ENCODE data around the gene RNF112. TPM values are rescaled to one million over a fixed set of nuclear protein-coding genes. Genes with fewer than 3 reads are reported as not detected.
A peak's percentile ranks its signal among the peaks of the same experiment; 100 is the strongest.

Gene RNF112
- total and polyA plus RNA-seq, 5 donors from 2014 or later, result 0.39 TPM; not detected in 4

DNA sequence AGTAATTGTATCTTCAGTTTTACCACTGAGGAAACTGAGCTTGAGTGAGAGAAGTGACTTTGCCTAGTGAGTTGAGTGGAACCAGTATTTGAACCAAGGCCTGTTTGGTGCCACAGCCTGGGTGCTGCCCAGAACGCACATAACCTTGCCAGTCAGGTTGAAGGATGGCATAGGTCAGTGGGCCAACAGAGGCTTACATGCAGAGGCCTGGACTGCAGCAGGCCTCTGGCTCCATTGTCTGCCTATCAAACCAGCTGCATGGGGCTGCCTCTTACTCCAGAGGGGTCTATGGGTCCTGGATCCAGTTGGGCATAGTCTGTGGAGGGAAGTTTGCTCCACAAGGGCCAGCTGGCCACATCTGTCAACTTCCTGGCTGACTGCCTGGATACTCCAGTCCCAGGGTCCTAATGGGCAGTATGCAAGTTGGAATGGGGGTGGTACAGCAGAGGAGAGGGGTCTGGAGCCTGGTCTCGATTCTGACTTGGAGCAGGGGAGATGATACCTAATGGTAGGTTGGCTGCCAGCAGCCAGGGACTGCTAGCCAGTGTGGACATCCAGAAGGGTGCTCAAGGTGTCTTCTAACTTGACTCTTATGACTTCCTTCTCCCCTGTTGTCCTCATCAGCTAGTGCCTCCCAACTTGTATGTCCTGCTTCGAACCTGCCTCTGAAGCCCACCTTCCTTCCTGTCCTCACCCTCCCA, 11.1 kb upstream of the RNF112 start:
- Histone ChIP-seq H3K4me3 (ENCODE audit: low read depth, low read length) (no peak overlapping the region), H3K27ac (ENCODE audit: insufficient read depth, low read length, poor library complexity, severe bottlenecking) (no peak overlapping the region), H3K36me3 (ENCODE audit: control insufficient read depth, insufficient read depth, low read length) (no peaks in the 10 kb centered on the region), H3K27me3 (ENCODE audit: control insufficient read depth, insufficient read depth, low read length) (no peaks in the 10 kb centered on the region), H3K9me3 (ENCODE audit: control insufficient read depth in 2 of 2, low read length in 2 of 2) (no peaks in the 10 kb centered on the region), H3K4me1 (ENCODE audit: control insufficient read depth, insufficient read depth, low read length, poor library complexity, severe bottlenecking) (no peaks in the 10 kb centered on the region)
- Mint-ChIP-seq H3K27me3 (peaks cover 12% of the 10 kb centered on the region), H3K4me1 (no peaks in the 10 kb centered on the region), H3K36me3 (peaks cover 3% of the 10 kb centered on the region), H3K27ac (no peak overlapping the region), H3K9me3 (peaks cover 0 to 1% (median 0%) of the 10 kb centered on the region in 7 donors), H3K4me3 (no peak overlapping the region)
- no peak for DNase-seq
- no peak for ATAC-seq (ENCODE audit: low read depth in 2 of 2)

DNA sequence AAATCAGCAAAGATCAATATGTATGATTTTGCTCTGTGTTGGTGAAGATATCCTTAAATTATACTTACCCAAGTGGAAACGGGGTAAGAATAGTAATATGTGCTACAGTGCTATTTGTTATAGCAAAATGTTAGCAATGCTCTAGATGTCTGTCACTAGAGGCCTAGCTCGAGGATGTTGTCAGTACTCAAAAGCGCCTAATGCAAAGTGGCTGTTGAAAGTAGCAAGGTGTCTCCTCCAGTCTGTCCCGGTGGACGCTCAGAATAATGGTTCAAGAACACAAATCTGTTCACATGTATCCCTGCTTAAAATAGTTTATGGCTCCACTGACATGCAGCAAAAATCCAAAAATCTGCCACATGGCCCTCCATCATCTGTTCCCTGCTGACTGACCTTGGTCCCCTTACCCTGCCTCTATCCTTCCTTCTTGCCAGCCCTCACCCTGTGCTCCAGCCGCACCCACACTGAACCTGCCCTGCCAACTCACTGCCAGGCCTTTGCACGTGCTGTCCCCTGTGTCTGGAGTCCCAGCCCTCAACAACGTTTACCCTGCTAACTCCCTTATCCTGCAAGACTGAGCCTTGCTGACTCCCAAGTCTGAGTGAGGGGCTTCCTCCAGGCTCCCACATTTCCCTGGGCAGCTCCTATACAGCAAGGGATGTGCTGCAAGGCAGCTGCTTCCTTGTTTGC, 9.6 kb upstream of the RNF112 start:
- peaks cover 0 to 1% (median 0%) of the 10 kb centered on the region in 7 donors for H3K9me3 Mint-ChIP-seq
- ATAC-seq (ENCODE audit: low read depth in 2 of 2) (no peak), DNase-seq (no peak)
- Histone ChIP-seq H3K4me1 (ENCODE audit: control insufficient read depth, insufficient read depth, low read length, poor library complexity, severe bottlenecking) (no peaks in the 10 kb centered on the region), H3K27me3 (ENCODE audit: control insufficient read depth, insufficient read depth, low read length) (no peaks in the 10 kb centered on the region), H3K9me3 (ENCODE audit: control insufficient read depth in 2 of 2, low read length in 2 of 2) (no peaks in the 10 kb centered on the region), H3K36me3 (ENCODE audit: control insufficient read depth, insufficient read depth, low read length) (no peaks in the 10 kb centered on the region), H3K4me3 (ENCODE audit: low read depth, low read length) (no peak overlapping the region), H3K27ac (ENCODE audit: insufficient read depth, low read length, poor library complexity, severe bottlenecking) (no peak overlapping the region)
- H3K36me3 Mint-ChIP-seq, result peaks cover 3% of the 10 kb centered on the region
- peak overlapping the region in 1 of 3 donors; percentile 68 for H3K27ac Mint-ChIP-seq
- peaks cover 5% of the 10 kb centered on the region for H3K27me3 Mint-ChIP-seq
- H3K4me3 Mint-ChIP-seq, result no peak overlapping the region
- H3K4me1 Mint-ChIP-seq, result no peaks in the 10 kb centered on the region

DNA sequence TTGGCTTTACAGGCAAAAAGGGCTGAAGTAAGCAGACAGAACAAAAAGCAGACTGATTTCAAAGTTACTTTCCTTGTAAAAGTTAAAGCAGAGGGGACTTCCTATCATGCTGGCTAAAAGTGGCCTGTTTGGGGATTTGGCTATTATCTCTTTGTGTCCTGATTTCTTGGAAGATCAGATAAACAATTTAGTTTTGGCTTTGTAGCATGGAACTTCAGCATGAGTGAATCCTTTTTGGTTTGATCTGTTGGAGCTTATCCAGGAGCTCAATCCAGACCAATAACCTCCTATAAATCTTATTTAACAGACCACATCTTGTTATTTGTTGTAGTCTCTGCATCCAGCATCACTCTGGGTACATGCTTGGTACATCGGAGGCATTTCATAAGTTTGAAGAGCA, 8.9 kb upstream of the RNF112 start:
- Mint-ChIP-seq H3K4me3 (no peak overlapping the region), H3K27me3 (no peaks in the 10 kb centered on the region), H3K36me3 (peaks cover 3% of the 10 kb centered on the region), H3K27ac (no peak overlapping the region), H3K4me1 (no peaks in the 10 kb centered on the region), H3K9me3 (peaks cover 0 to 1% (median 0%) of the 10 kb centered on the region in 7 donors)
- ATAC-seq (ENCODE audit: low read depth in 2 of 2) (no peak), DNase-seq (no peak)
- Histone ChIP-seq H3K9me3 (ENCODE audit: control insufficient read depth in 2 of 2, low read length in 2 of 2) (no peaks in the 10 kb centered on the region), H3K27me3 (ENCODE audit: control insufficient read depth, insufficient read depth, low read length) (no peaks in the 10 kb centered on the region), H3K36me3 (ENCODE audit: control insufficient read depth, insufficient read depth, low read length) (no peaks in the 10 kb centered on the region), H3K4me3 (ENCODE audit: low read depth, low read length) (no peak overlapping the region), H3K27ac (ENCODE audit: insufficient read depth, low read length, poor library complexity, severe bottlenecking) (no peak overlapping the region), H3K4me1 (ENCODE audit: control insufficient read depth, insufficient read depth, low read length, poor library complexity, severe bottlenecking) (no peaks in the 10 kb centered on the region)

GRCh38 chr17:19403021-19403420, 8.0 kb upstream of the RNF112 start:
- no peak for DNase-seq
- ATAC-seq (ENCODE audit: low read depth in 2 of 2), result no peak
- H3K27ac Mint-ChIP-seq, result no peak overlapping the region
- Histone ChIP-seq H3K36me3 (ENCODE audit: control insufficient read depth, insufficient read depth, low read length) (no peaks in the 10 kb centered on the region), H3K27ac (ENCODE audit: insufficient read depth, low read length, poor library complexity, severe bottlenecking) (no peak overlapping the region), H3K4me1 (ENCODE audit: control insufficient read depth, insufficient read depth, low read length, poor library complexity, severe bottlenecking) (no peaks in the 10 kb centered on the region), H3K4me3 (ENCODE audit: low read depth, low read length) (no peak overlapping the region), H3K9me3 (ENCODE audit: control insufficient read depth in 2 of 2, low read length in 2 of 2) (no peaks in the 10 kb centered on the region), H3K27me3 (ENCODE audit: control insufficient read depth, insufficient read depth, low read length) (no peaks in the 10 kb centered on the region)
- H3K36me3 Mint-ChIP-seq, result peaks cover 3% of the 10 kb centered on the region
- no peak overlapping the region for H3K4me3 Mint-ChIP-seq
- no peaks in the 10 kb centered on the region for H3K27me3 Mint-ChIP-seq
- no peaks in the 10 kb centered on the region for H3K4me1 Mint-ChIP-seq
- peaks cover 0 to 1% (median 0%) of the 10 kb centered on the region in 7 donors for H3K9me3 Mint-ChIP-seq

- no peaks in the 10 kb centered on the region for H3K36me3 ChIP-seq (ENCODE audit: control insufficient read depth, insufficient read depth, low read length)
- no peak overlapping the region for H3K4me3 ChIP-seq (ENCODE audit: low read depth, low read length)
- H3K9me3 Mint-ChIP-seq, result peaks cover 0 to 1% (median 0%) of the 10 kb centered on the region in 7 donors
- H3K4me1 ChIP-seq (ENCODE audit: control insufficient read depth, insufficient read depth, low read length, poor library complexity, severe bottlenecking), result no peaks in the 10 kb centered on the region
- H3K4me1 Mint-ChIP-seq, result no peaks in the 10 kb centered on the region
- peaks cover 4% of the 10 kb centered on the region for H3K27me3 Mint-ChIP-seq
- DNase-seq (no peak), ATAC-seq (ENCODE audit: low read depth in 2 of 2) (no peak)
- no peaks in the 10 kb centered on the region for H3K27me3 ChIP-seq (ENCODE audit: control insufficient read depth, insufficient read depth, low read length)
- H3K36me3 Mint-ChIP-seq, result peaks cover 3% of the 10 kb centered on the region
- no peak overlapping the region for H3K4me3 Mint-ChIP-seq
- H3K27ac ChIP-seq (ENCODE audit: insufficient read depth, low read length, poor library complexity, severe bottlenecking), result no peak overlapping the region
- H3K9me3 ChIP-seq (ENCODE audit: control insufficient read depth in 2 of 2, low read length in 2 of 2), result no peaks in the 10 kb centered on the region
- no peak overlapping the region for H3K27ac Mint-ChIP-seq
Observed at GRCh38 chr17:19404264-19404663, 6.8 kb upstream of the RNF112 start.

DNA sequence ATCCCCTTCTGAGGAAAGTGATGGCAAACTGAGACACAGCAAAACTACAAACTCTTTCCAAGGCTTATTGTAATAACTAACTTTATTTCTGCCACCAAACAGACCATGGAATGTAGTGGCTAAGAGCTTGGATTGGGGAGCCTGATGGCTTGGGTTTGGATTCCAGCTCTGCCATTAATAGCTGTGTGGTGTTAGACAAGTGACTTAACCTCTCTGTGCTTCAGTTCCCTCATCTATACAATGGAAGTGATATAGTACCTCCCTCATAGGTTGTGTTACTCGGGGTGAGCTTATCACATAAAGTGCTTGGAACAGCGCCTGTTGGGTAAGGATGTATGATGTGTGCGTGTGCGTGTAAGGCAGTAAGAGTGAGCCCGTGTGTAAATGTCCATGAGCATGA, 5.9 kb upstream of the RNF112 start:
- no peaks in the 10 kb centered on the region for H3K27me3 ChIP-seq (ENCODE audit: control insufficient read depth, insufficient read depth, low read length)
- H3K9me3 ChIP-seq (ENCODE audit: control insufficient read depth in 2 of 2, low read length in 2 of 2), result no peaks in the 10 kb centered on the region
- no peak overlapping the region for H3K4me3 Mint-ChIP-seq
- DNase-seq (no peak), ATAC-seq (ENCODE audit: low read depth in 2 of 2) (no peak)
- no peaks in the 10 kb centered on the region for H3K4me1 Mint-ChIP-seq
- H3K36me3 ChIP-seq (ENCODE audit: control insufficient read depth, insufficient read depth, low read length), result no peaks in the 10 kb centered on the region
- no peaks in the 10 kb centered on the region for H3K4me1 ChIP-seq (ENCODE audit: control insufficient read depth, insufficient read depth, low read length, poor library complexity, severe bottlenecking)
- H3K9me3 Mint-ChIP-seq, result peaks cover 0 to 1% (median 0%) of the 10 kb centered on the region in 7 donors
- H3K36me3 Mint-ChIP-seq, result peaks cover 3% of the 10 kb centered on the region
- H3K27ac Mint-ChIP-seq, result no peak overlapping the region
- H3K27ac ChIP-seq (ENCODE audit: insufficient read depth, low read length, poor library complexity, severe bottlenecking), result no peak overlapping the region
- H3K4me3 ChIP-seq (ENCODE audit: low read depth, low read length), result no peak overlapping the region
- H3K27me3 Mint-ChIP-seq, result peaks cover 8% of the 10 kb centered on the region

DNA sequence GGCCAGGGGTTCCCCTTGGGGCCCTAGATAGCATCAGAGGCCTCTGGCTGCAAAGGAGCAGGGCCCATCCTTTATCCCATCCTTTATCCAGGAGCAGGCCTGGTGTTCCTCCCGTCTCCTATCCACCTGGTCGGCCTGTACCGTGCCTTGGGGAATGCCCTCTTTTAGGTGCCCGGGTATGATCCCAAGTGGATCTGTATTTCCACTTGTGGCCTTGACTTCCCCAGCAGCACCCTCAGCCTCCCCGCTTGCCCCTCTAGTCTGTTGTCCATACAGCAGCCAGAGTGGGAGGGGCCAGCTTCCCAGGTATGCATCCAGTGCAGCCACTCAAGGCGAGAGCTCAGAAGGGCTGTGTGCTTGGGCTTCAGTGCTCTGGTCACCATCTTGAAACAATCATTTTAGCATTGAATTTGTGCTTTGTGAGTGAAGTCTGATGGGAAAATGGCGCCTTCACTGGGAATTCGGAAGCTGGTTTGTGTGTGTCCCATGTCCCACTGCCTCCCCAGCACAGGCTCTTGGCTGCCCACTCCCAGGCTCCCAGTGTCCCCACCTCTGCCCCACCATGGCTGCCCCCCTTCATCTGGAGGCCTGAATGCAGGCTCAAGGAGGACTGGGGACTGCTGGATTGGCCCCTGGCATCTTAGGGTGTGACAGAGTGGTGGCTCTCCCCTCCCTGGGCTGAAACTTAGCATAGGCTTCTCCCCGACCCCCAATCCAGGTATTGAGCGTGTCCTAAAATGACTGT, 3.3 kb upstream of the RNF112 start:
- H3K27ac ChIP-seq (ENCODE audit: insufficient read depth, low read length, poor library complexity, severe bottlenecking), result no peak overlapping the region
- ATAC-seq (ENCODE audit: low read depth in 2 of 2) (no peak), DNase-seq (no peak)
- Mint-ChIP-seq H3K4me3 (no peak overlapping the region), H3K9me3 (peaks cover 0 to 1% (median 0%) of the 10 kb centered on the region in 7 donors), H3K4me1 (no peaks in the 10 kb centered on the region), H3K36me3 (peaks cover 3% of the 10 kb centered on the region), H3K27me3 (peaks cover 10% of the 10 kb centered on the region), H3K27ac (no peak overlapping the region)
- H3K9me3 ChIP-seq (ENCODE audit: control insufficient read depth in 2 of 2, low read length in 2 of 2), result no peaks in the 10 kb centered on the region
- no peak overlapping the region for H3K4me3 ChIP-seq (ENCODE audit: low read depth, low read length)
- H3K4me1 ChIP-seq (ENCODE audit: control insufficient read depth, insufficient read depth, low read length, poor library complexity, severe bottlenecking), result no peaks in the 10 kb centered on the region
- no peaks in the 10 kb centered on the region for H3K27me3 ChIP-seq (ENCODE audit: control insufficient read depth, insufficient read depth, low read length)
- no peaks in the 10 kb centered on the region for H3K36me3 ChIP-seq (ENCODE audit: control insufficient read depth, insufficient read depth, low read length)
